Esophagus squamous epithelium (tissue), 5 donors: ENCODE measurements around the gene SLC10A7. TPM values are rescaled to one million over a fixed set of nuclear protein-coding genes. Genes with fewer than 3 reads are reported as not detected.

Experiments
- DNase-seq: peaks from one replicate; lab custom pipeline; 2025; lab: John Stamatoyannopoulos, UW
- H3K27ac ChIP-seq, 4 donors: fragments of 200-600 bp; sonication (generic); one replicate each; pipeline ENCODE4 v1.5.1; 2016 to 2019; ENCODE audit warnings: mild to moderate bottlenecking in 1 of 4
- H3K27me3 ChIP-seq, 4 donors: fragments of 200-600 bp; sonication (generic); 1 replicate in 3 of 4; 2 replicates in 1 of 4; pipeline versions ENCODE4 v1.5.1 to v1.6.0; 2017 to 2021; ENCODE audit warnings: antibody characterized with exemption in 1 of 4
- H3K36me3 ChIP-seq, 3 donors: fragments of 200-600 bp; sonication (generic); one replicate each; pipeline ENCODE4 v1.5.1; 2016 to 2019
- H3K4me1 ChIP-seq, 3 donors: fragments of 200-600 bp; sonication (generic); one replicate each; pipeline ENCODE4 v1.5.1; 2017 to 2019
- H3K4me3 ChIP-seq, 4 donors: fragments of 200-600 bp; sonication (generic); 1 replicate in 3 of 4; 2 replicates in 1 of 4; pipeline ENCODE4 v1.5.1; 2016 to 2019; ENCODE audit warnings: mild to moderate bottlenecking in 2 of 4, moderate library complexity in 1 of 4
- H3K9me3 ChIP-seq, 3 donors: fragments of 200-600 bp; sonication (generic); one replicate each; pipeline ENCODE4 v1.5.1; 2016 to 2019
- POLR2A ChIP-seq, 4 donors: fragments of 450-650 bp; IDR thresholded peaks; one replicate each; pipeline ENCODE4 v1.6.1; 2017; ENCODE audit warnings: antibody characterized with exemption in 4 of 4, mild to moderate bottlenecking in 4 of 4, moderate library complexity in 3 of 4
- WGBS, 2 donors: methylation state at CpG; one replicate each; pipeline ENCODE4 v1.1.5; 2018; 5-methylcytosine and 5-hydroxymethylcytosine counted together
- intact Hi-C: fragments of 100-400 bp; cut with DNase I; formaldehyde crosslinking; loops from one replicate; pipeline ENCODE4 v1.15.0; 2022
- total RNA-seq, 4 donors: library from RNA; depleted of rRNA; stranded (reverse); fragments of >200 nt; gene quantifications; one replicate each; pipeline ENCODE4 v1.1.0, GENCODE V29; 2016
- TF ChIP-seq, protein P1 (sequence below), 6 experiments: fragments of 450-650 bp in 4 of 6; fragments of 200-600 bp in 2 of 6; sonication (generic) in 2 of 6; IDR thresholded peaks; one replicate each; pipeline ENCODE4 v1.5.1; 2016 to 2019; ENCODE audit warnings: antibody characterized with exemption in 6 of 6, mild to moderate bottlenecking in 4 of 6, moderate library complexity in 4 of 6
- donor health status: DM: yes; HTN: yes; CAD: no.

Gene SLC10A7
- total RNA-seq, 4 donors from 2014 or later, result 9.7 to 23.5 (median 13.5) TPM

DNA sequence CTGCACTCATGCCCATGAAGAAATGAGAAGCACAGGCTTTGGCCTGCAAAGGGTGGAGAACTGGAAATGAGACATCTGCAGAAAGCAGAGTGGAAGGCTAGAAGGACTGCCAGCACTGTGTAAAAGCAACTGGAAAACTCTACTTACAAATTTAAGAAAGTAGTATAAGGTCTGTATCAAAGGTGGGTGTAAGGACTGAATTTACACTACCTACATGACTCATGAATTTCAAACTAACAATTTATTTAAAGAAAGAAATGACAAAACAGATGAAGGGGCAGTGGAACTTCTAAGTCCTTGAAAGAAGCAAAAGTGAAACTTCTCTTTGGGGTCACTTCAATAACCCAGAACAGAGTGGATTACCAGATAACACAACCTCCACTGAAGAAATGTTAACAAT lies 71.2 kb downstream of the SLC10A7 start:
- Histone ChIP-seq H3K9me3 (no peaks in the 10 kb centered on the region), H3K36me3 (peaks cover 0 to 10% (median 0%) of the 10 kb centered on the region in 3 donors), H3K27me3 (no peaks in the 10 kb centered on the region), H3K4me1 (no peaks in the 10 kb centered on the region), H3K27ac (no peak overlapping the region), H3K4me3 (no peak overlapping the region)
- TF ChIP-seq, protein P1, sequence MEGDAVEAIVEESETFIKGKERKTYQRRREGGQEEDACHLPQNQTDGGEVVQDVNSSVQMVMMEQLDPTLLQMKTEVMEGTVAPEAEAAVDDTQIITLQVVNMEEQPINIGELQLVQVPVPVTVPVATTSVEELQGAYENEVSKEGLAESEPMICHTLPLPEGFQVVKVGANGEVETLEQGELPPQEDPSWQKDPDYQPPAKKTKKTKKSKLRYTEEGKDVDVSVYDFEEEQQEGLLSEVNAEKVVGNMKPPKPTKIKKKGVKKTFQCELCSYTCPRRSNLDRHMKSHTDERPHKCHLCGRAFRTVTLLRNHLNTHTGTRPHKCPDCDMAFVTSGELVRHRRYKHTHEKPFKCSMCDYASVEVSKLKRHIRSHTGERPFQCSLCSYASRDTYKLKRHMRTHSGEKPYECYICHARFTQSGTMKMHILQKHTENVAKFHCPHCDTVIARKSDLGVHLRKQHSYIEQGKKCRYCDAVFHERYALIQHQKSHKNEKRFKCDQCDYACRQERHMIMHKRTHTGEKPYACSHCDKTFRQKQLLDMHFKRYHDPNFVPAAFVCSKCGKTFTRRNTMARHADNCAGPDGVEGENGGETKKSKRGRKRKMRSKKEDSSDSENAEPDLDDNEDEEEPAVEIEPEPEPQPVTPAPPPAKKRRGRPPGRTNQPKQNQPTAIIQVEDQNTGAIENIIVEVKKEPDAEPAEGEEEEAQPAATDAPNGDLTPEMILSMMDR (IDR thresholded peaks at IDR 0.05), result no peak
- TF ChIP-seq POLR2A (IDR thresholded peaks at IDR 0.05), result no peak
- intact Hi-C loops, result no loop called here
- no peak for DNase-seq

DNA sequence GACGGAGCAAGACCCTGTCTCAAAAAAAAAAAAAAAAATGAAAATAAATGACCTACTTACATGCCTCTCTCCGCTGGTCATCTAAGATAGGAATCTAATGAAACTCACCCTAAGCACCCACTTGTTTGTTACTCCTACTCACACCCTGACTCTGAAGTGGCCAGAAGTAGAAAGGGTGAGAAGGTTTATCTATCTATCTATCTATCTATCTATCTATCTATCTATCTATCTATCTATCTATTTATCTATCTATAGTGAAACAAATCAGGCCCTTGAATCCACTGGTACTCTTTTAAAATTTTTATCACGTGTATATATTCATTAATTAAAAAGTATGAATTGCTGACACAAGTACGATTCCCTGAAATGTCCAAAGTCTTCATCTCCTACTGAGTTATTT lies 75.2 kb downstream of the SLC10A7 start:
- intact Hi-C loops, result no loop called here
- 94 to 98% methylated on average over 4 of the region's 4 CpGs for WGBS, 2 donors
- Histone ChIP-seq H3K27ac (no peak overlapping the region), H3K4me3 (no peak overlapping the region), H3K36me3 (peaks cover 0 to 10% (median 0%) of the 10 kb centered on the region in 3 donors), H3K9me3 (no peaks in the 10 kb centered on the region), H3K27me3 (no peaks in the 10 kb centered on the region), H3K4me1 (peaks cover 0 to 4% (median 0%) of the 10 kb centered on the region in 3 donors)
- no peak for TF ChIP-seq POLR2A (IDR thresholded peaks at IDR 0.05)
- TF ChIP-seq, protein P1 (IDR thresholded peaks at IDR 0.05), result no peak
- DNase-seq, result no peak

DNA sequence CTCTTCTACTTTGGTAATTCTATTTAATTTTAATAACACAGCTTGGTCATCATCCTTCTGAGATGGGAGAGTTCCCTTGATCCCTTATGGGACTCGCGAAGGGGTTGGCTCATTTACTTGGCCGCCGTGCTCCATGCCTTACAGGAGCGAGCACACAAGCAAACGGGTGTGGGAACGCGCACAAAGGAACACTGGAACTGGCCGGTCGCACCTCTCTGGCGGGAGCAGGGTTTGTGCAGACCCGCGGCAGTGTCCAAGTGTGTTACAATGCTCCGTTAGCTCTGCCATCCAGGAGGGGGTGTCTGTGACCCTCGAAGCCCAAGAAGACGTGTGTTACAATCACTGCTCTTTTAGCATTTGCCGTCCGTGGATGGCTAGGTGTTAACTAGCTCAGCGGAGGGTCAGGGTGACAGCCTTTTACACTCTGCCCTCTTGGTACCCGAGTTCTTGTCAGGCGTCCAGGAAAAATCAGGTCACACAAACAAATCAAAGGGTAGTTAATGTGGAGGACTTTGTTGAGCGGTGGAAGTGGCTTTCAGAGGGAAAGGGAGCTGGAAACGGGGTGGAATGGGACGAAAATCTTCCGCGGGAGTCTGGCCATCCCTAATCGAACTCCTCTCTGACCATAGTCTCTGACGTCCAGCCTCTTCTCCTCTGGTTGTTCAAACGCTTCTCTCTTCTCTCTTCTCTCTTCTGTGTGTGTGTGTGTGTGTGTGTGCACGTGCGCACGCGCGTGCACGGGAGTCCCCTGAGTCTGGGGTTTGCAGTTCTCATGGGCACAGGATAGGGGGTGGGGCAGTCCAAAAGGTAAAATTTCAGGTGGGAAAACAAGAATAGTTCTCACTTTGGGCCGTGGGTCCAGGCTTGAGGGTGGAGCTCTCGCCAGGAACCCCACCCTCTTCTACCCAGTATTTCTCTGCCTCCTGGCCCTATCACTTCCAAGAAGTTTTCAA lies 76.3 kb downstream of the SLC10A7 start:
- no peak for TF ChIP-seq POLR2A (IDR thresholded peaks at IDR 0.05)
- TF ChIP-seq, protein P1 (IDR thresholded peaks at IDR 0.05), result no peak
- 94 to 97% methylated on average over 18 to 32 of the region's 37 CpGs for WGBS, 2 donors
- H3K4me1 ChIP-seq, result peaks cover 0 to 4% (median 0%) of the 10 kb centered on the region in 3 donors
- peaks cover 0 to 10% (median 0%) of the 10 kb centered on the region in 3 donors for H3K36me3 ChIP-seq
- DNase-seq, result no peak
- H3K27me3 ChIP-seq, result no peaks in the 10 kb centered on the region
- intact Hi-C loops, result no loop called here
- H3K4me3 ChIP-seq, result no peak overlapping the region
- H3K27ac ChIP-seq, result no peak overlapping the region
- no peaks in the 10 kb centered on the region for H3K9me3 ChIP-seq

DNA sequence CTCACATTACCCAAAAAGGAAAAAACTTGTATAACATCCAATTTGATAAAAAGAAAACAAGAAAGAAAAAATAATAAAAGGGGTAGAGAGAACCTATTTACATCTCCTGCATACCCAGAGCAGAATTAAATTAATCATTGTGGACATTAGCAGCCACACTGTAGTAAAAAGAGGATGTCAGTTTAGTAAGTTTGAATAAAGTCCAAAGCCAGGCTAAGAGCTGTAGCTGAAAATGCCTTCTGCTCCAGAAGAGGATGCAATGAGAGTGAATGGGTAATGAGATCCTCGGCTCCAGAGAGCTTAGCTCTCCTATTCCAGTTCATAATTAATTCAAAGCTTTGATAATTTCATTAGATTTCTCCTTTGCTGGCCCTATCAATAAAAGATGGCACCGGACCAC lies 78.2 kb downstream of the SLC10A7 start:
- intact Hi-C loops, result no loop called here
- Histone ChIP-seq H3K9me3 (no peaks in the 10 kb centered on the region), H3K27ac (no peak overlapping the region), H3K4me1 (peaks cover 0 to 4% (median 0%) of the 10 kb centered on the region in 3 donors), H3K4me3 (no peak overlapping the region), H3K27me3 (no peaks in the 10 kb centered on the region), H3K36me3 (peaks cover 0 to 10% (median 0%) of the 10 kb centered on the region in 3 donors)
- WGBS, 2 donors, result 62 to 65% methylated on average over 2 of the region's 2 CpGs
- no peak for DNase-seq
- TF ChIP-seq, protein P1 (IDR thresholded peaks at IDR 0.05), result no peak
- TF ChIP-seq POLR2A (IDR thresholded peaks at IDR 0.05), result no peak

DNA sequence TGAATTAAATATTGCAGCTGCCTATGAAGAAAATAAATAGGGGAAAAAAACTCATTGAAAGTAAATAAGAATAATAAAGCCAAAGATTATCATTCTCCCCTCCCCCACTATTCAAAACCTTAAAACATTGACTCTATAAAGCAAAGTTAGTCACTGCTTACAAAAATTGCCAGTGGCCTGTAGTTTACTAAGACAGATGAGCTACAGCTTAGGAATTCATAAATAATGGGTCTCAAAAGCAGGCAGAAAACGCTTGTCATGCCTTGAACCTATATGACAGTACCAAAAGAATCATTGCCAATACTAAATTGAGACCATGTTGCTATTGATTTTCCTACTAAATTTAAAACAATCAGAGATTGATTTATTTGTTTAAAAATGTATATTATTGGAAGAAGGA lies 78.9 kb downstream of the SLC10A7 start:
- peaks cover 0 to 4% (median 0%) of the 10 kb centered on the region in 3 donors for H3K4me1 ChIP-seq
- no peak overlapping the region for H3K27ac ChIP-seq
- peaks cover 0 to 10% (median 0%) of the 10 kb centered on the region in 3 donors for H3K36me3 ChIP-seq
- intact Hi-C loops, result no loop called here
- no peaks in the 10 kb centered on the region for H3K9me3 ChIP-seq
- no peaks in the 10 kb centered on the region for H3K27me3 ChIP-seq
- no peak overlapping the region for H3K4me3 ChIP-seq
- no peak for TF ChIP-seq POLR2A (IDR thresholded peaks at IDR 0.05)
- TF ChIP-seq, protein P1 (IDR thresholded peaks at IDR 0.05), result no peak
- no peak for DNase-seq
- 47 to 58% methylated on average over 1 of the region's 1 CpG for WGBS, 2 donors
